T-helper 17 cell (primary cell): ENCODE data around the gene SPATA6L. TPM values are rescaled to one million over a fixed set of nuclear protein-coding genes. Genes with fewer than 3 reads are reported as not detected.

Experiments used
- ATAC-seq: fragments of 150-1000 bp; cut with Tn5 transposase; 2 replicates; pipeline ENCODE4 v1.10.0; 2021; ENCODE audit warnings: mild to moderate bottlenecking, moderate library complexity
- DNase-seq, 3 donors: peaks; one replicate each; pipeline versions ENCODE4 v3.0.0 to v3.0.0-alpha.2; 2020 to 2021
- H3K9me3 ChIP-seq: one replicate; pipeline ENCODE4 v1.7.0; 2013; ENCODE audit warnings: low read length, mild to moderate bottlenecking; ENCODE audit not compliant: control insufficient read depth, poor library complexity, severe bottlenecking
- H3K27ac Mint-ChIP-seq: one replicate; pipeline ENCODE4 v1.8.0; 2022; ENCODE audit warnings: mild to moderate bottlenecking, moderate library complexity, mixed read lengths
- H3K27me3 Mint-ChIP-seq: one replicate; pipeline ENCODE4 v1.8.0; 2022; ENCODE audit warnings: mixed read lengths
- H3K36me3 Mint-ChIP-seq: one replicate; pipeline ENCODE4 v1.8.0; 2022; ENCODE audit warnings: low read depth, mixed read lengths
- H3K4me1 Mint-ChIP-seq: one replicate; pipeline ENCODE4 v1.8.0; 2022; ENCODE audit warnings: mild to moderate bottlenecking, mixed read lengths
- H3K4me3 Mint-ChIP-seq: one replicate; pipeline ENCODE4 v1.8.0; 2022; ENCODE audit warnings: mild to moderate bottlenecking, moderate library complexity, mixed read lengths
- total RNA-seq, 4 donors: library from RNA in 2 of 4; stranded (reverse) in 2 of 4; gene quantifications; one replicate each; pipeline ENCODE4 v1.2.3 and lab custom pipeline; 2022 to 2026

The SPATA6L gene
- total RNA-seq, 2 donors from 2014 or later, result 5.7 to 9.2 TPM

GRCh38 chr9:4689021-4689420 lies 22.7 kb upstream of the SPATA6L start:
- no peak overlapping the region for H3K4me3 Mint-ChIP-seq
- peaks cover 9% of the 10 kb centered on the region for H3K36me3 Mint-ChIP-seq
- H3K4me1 Mint-ChIP-seq, result peaks cover 37% of the 10 kb centered on the region
- ATAC-seq (no peak), DNase-seq (no peak)
- no peaks in the 10 kb centered on the region for H3K27me3 Mint-ChIP-seq
- no peak overlapping the region for H3K27ac Mint-ChIP-seq
- H3K9me3 ChIP-seq, result no peaks in the 10 kb centered on the region

- Mint-ChIP-seq H3K4me3 (no peak overlapping the region), H3K4me1 (peaks cover 39% of the 10 kb centered on the region), H3K36me3 (peaks cover 6% of the 10 kb centered on the region), H3K27me3 (no peaks in the 10 kb centered on the region), H3K27ac (no peak overlapping the region)
- ATAC-seq, result no peak
- no peak for DNase-seq
- H3K9me3 ChIP-seq, result no peaks in the 10 kb centered on the region
Observed at GRCh38 chr9:4686584-4686983, 20.3 kb upstream of the SPATA6L start.

GRCh38 chr9:4686112-4686511 lies 19.8 kb upstream of the SPATA6L start:
- peaks cover 38% of the 10 kb centered on the region for H3K4me1 Mint-ChIP-seq
- ATAC-seq, result no peak
- no peaks in the 10 kb centered on the region for H3K9me3 ChIP-seq
- no peak for DNase-seq
- no peak overlapping the region for H3K4me3 Mint-ChIP-seq
- peak overlapping the region; percentile 11 for H3K27ac Mint-ChIP-seq
- no peaks in the 10 kb centered on the region for H3K27me3 Mint-ChIP-seq
- H3K36me3 Mint-ChIP-seq, result peaks cover 6% of the 10 kb centered on the region

GRCh38 chr9:4684820-4685219 lies 18.5 kb upstream of the SPATA6L start:
- H3K9me3 ChIP-seq, result no peaks in the 10 kb centered on the region
- Mint-ChIP-seq H3K27ac (peak overlapping the region; percentile 11), H3K4me1 (peaks cover 28% of the 10 kb centered on the region), H3K4me3 (no peak overlapping the region), H3K36me3 (peaks cover 6% of the 10 kb centered on the region), H3K27me3 (no peaks in the 10 kb centered on the region)
- ATAC-seq (no peak), DNase-seq (no peak)

GRCh38 chr9:4680750-4681149 lies 14.5 kb upstream of the SPATA6L start:
- peaks cover 21% of the 10 kb centered on the region for H3K4me1 Mint-ChIP-seq
- no peaks in the 10 kb centered on the region for H3K9me3 ChIP-seq
- DNase-seq, result no peak
- H3K36me3 Mint-ChIP-seq, result peaks cover 5% of the 10 kb centered on the region
- H3K27ac Mint-ChIP-seq, result no peak overlapping the region
- H3K4me3 Mint-ChIP-seq, result no peak overlapping the region
- no peak for ATAC-seq
- no peaks in the 10 kb centered on the region for H3K27me3 Mint-ChIP-seq

GRCh38 chr9:4680173-4680525 lies 13.9 kb upstream of the SPATA6L start:
- ATAC-seq, result no peak
- Mint-ChIP-seq H3K4me1 (peaks cover 21% of the 10 kb centered on the region), H3K27me3 (no peaks in the 10 kb centered on the region), H3K27ac (no peak overlapping the region), H3K36me3 (peaks cover 8% of the 10 kb centered on the region), H3K4me3 (no peak overlapping the region)
- H3K9me3 ChIP-seq, result no peaks in the 10 kb centered on the region
- no peak for DNase-seq

- no peak within 1 kb of the TSS for H3K4me3 Mint-ChIP-seq
- peak; percentile 96 to 99 (median 97) for DNase-seq
- H3K36me3 Mint-ChIP-seq, result peaks cover 4% of the 10 kb centered on the region
- H3K4me1 Mint-ChIP-seq, result peaks cover 16% of the 10 kb centered on the region
- H3K9me3 ChIP-seq, result no peaks in the 10 kb centered on the region
- ATAC-seq, result peak; percentile 94
- H3K27ac Mint-ChIP-seq, result no peak within 1 kb of the TSS
- no peaks in the 10 kb centered on the region for H3K27me3 Mint-ChIP-seq
Observed at GRCh38 chr9:4679268-4680172, 13.2 kb upstream of the SPATA6L start, which contains the start of gene CDC37L1. Gene CDC37L1 (plus strand): TSS chr9:4679569. CDS start chr9:4679768, 199 bp downstream.

- no peaks in the 10 kb centered on the region for H3K9me3 ChIP-seq
- H3K27me3 Mint-ChIP-seq, result no peaks in the 10 kb centered on the region
- peaks cover 13% of the 10 kb centered on the region for H3K4me1 Mint-ChIP-seq
- peak; percentile 31 for ATAC-seq
- DNase-seq, result no peak
- H3K4me3 Mint-ChIP-seq, result no peak overlapping the region
- no peak overlapping the region for H3K27ac Mint-ChIP-seq
- peaks cover 4% of the 10 kb centered on the region for H3K36me3 Mint-ChIP-seq
Observed at GRCh38 chr9:4678679-4679267, 12.5 kb upstream of the SPATA6L start.

GRCh38 chr9:4677392-4677791 lies 11.1 kb upstream of the SPATA6L start:
- Mint-ChIP-seq H3K36me3 (peaks cover 4% of the 10 kb centered on the region), H3K4me3 (no peak overlapping the region), H3K27me3 (no peaks in the 10 kb centered on the region), H3K4me1 (peaks cover 6% of the 10 kb centered on the region), H3K27ac (no peak overlapping the region)
- DNase-seq, result no peak
- H3K9me3 ChIP-seq, result no peaks in the 10 kb centered on the region
- no peak for ATAC-seq

GRCh38 chr9:4674783-4675182 lies 8.5 kb upstream of the SPATA6L start:
- no peaks in the 10 kb centered on the region for H3K27me3 Mint-ChIP-seq
- peaks cover 4% of the 10 kb centered on the region for H3K36me3 Mint-ChIP-seq
- no peak overlapping the region for H3K4me3 Mint-ChIP-seq
- DNase-seq (no peak), ATAC-seq (no peak)
- H3K9me3 ChIP-seq, result no peaks in the 10 kb centered on the region
- peaks cover 4% of the 10 kb centered on the region for H3K4me1 Mint-ChIP-seq
- H3K27ac Mint-ChIP-seq, result no peak overlapping the region

- DNase-seq, result no peak
- no peaks in the 10 kb centered on the region for H3K27me3 Mint-ChIP-seq
- H3K4me3 Mint-ChIP-seq, result no peak overlapping the region
- peaks cover 17% of the 10 kb centered on the region for H3K4me1 Mint-ChIP-seq
- H3K36me3 Mint-ChIP-seq, result peaks cover 4% of the 10 kb centered on the region
- H3K27ac Mint-ChIP-seq, result no peak overlapping the region
- ATAC-seq, result no peak
- H3K9me3 ChIP-seq, result no peaks in the 10 kb centered on the region
Observed at GRCh38 chr9:4671737-4672136, 5.5 kb upstream of the SPATA6L start.

GRCh38 chr9:4670591-4670990 lies 4.3 kb upstream of the SPATA6L start:
- ATAC-seq (no peak), DNase-seq (no peak)
- no peaks in the 10 kb centered on the region for H3K9me3 ChIP-seq
- Mint-ChIP-seq H3K36me3 (peaks cover 2% of the 10 kb centered on the region), H3K4me1 (peaks cover 24% of the 10 kb centered on the region), H3K27me3 (no peaks in the 10 kb centered on the region), H3K4me3 (no peak overlapping the region), H3K27ac (no peak overlapping the region)

- no peak for ATAC-seq
- no peaks in the 10 kb centered on the region for H3K27me3 Mint-ChIP-seq
- H3K36me3 Mint-ChIP-seq, result no peaks in the 10 kb centered on the region
- no peaks in the 10 kb centered on the region for H3K9me3 ChIP-seq
- no peak overlapping the region for H3K4me3 Mint-ChIP-seq
- no peak overlapping the region for H3K27ac Mint-ChIP-seq
- DNase-seq, result no peak
- peaks cover 28% of the 10 kb centered on the region for H3K4me1 Mint-ChIP-seq
Observed at GRCh38 chr9:4669890-4670289, 3.6 kb upstream of the SPATA6L start.

GRCh38 chr9:4668604-4669003 lies 2.3 kb upstream of the SPATA6L start:
- Mint-ChIP-seq H3K36me3 (no peaks in the 10 kb centered on the region), H3K4me3 (no peak overlapping the region), H3K4me1 (peaks cover 40% of the 10 kb centered on the region), H3K27me3 (no peaks in the 10 kb centered on the region), H3K27ac (no peak overlapping the region)
- no peaks in the 10 kb centered on the region for H3K9me3 ChIP-seq
- ATAC-seq, result no peak
- no peak for DNase-seq
